GM12864 (cell line): Measurements from ENCODE around the gene TMEM170B.
A peak's percentile ranks its signal among the peaks of the same experiment; 100 is the strongest.

ENCODE experiments used
- DNase-seq: peaks from one replicate; pipeline ENCODE4 v3.0.0-alpha.2; 2011; ENCODE audit warnings: low read depth
- H3K4me3 ChIP-seq: 2 replicates; pipeline ENCODE4 v1.5.1; 2011; ENCODE audit warnings: mild to moderate bottlenecking, low read depth, low read length, control low read depth
- TF ChIP-seq, protein P1 (sequence below): IDR thresholded peaks from 2 replicates; pipeline ENCODE4 v1.5.1; 2011; ENCODE audit warnings: low read depth, mild to moderate bottlenecking, moderate library complexity, low read length, control low read depth, inconsistent platforms; ENCODE audit errors: missing control alignments

The TMEM170B gene

GRCh38 chr6:11614534-11615213 is 77.1 kb downstream of the TMEM170B start:
- DNase-seq, result no peak
- TF ChIP-seq, protein P1, sequence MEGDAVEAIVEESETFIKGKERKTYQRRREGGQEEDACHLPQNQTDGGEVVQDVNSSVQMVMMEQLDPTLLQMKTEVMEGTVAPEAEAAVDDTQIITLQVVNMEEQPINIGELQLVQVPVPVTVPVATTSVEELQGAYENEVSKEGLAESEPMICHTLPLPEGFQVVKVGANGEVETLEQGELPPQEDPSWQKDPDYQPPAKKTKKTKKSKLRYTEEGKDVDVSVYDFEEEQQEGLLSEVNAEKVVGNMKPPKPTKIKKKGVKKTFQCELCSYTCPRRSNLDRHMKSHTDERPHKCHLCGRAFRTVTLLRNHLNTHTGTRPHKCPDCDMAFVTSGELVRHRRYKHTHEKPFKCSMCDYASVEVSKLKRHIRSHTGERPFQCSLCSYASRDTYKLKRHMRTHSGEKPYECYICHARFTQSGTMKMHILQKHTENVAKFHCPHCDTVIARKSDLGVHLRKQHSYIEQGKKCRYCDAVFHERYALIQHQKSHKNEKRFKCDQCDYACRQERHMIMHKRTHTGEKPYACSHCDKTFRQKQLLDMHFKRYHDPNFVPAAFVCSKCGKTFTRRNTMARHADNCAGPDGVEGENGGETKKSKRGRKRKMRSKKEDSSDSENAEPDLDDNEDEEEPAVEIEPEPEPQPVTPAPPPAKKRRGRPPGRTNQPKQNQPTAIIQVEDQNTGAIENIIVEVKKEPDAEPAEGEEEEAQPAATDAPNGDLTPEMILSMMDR, result no peak
- H3K4me3 ChIP-seq, result no peak overlapping the region

DNA sequence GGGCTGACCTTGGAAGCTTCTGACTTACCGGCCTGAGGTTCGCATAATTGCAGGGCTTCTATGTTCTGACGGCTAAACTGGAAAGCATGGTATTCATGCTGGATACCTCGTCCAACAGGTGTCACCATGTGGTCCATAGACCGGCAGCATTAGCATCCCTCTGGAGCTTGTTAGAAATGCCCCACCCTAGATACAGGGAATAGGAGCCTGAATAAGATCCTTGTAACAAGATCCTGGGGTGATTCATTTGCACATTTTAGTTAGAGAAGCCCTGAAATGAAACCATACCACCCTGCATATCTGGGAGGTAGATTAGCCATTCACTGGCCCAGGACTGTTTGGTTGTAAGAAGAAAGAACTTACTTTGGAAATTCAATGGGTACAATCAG is 77.7 kb downstream of the TMEM170B start:
- no peak overlapping the region for H3K4me3 ChIP-seq
- TF ChIP-seq, protein P1, result no peak
- DNase-seq, result no peak

DNA sequence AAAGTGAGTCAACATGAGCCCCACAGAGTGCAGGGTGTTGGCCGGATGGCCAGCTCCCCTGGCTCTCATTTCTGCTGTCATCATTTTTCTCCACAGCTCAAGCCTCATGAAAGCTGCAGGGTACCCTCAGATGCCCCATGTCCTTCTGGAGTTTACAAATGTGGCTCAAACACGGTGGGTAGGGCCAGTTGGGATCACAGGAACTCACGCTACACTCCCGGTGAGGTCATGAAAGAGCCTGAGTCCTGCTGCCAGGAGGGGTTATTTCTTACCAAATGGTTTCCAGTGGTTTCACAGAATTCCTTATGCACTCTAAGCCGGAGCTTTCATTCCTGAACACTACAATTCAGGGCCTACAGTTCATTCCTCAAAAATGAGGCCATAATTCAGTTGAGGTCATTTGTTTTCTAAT is 78.7 kb downstream of the TMEM170B start:
- DNase-seq, result no peak
- TF ChIP-seq, protein P1, result no peak
- no peak overlapping the region for H3K4me3 ChIP-seq

- H3K4me3 ChIP-seq, result no peak overlapping the region
- DNase-seq, result no peak
- TF ChIP-seq, protein P1, result peak; percentile 43
Observed at GRCh38 chr6:11618533-11618932, 81.0 kb downstream of the TMEM170B start.

DNA sequence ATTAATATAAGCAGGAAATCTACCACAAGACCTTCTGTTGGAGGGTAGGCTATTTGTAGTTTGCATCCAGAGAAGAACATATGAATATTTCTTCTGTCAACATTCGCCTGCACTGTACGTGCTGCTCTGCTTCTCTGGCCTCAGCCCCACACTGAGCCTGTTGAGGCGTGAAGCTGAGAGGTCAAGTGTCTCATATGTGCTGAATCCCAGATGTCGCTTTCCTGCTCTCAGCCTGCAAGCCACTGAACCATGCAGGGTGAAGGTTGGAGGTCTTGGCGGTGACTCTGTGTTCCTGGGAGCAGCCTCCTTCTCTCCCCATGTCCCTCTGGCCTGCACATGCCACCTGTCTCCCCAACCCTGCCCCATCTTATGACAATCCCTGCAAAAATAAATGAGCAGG is 83.6 kb downstream of the TMEM170B start:
- no peak for DNase-seq
- TF ChIP-seq, protein P1, result no peak

GRCh38 chr6:11622156-11622555 is 84.6 kb downstream of the TMEM170B start:
- no peak for DNase-seq
- TF ChIP-seq, protein P1, result no peak
- H3K4me3 ChIP-seq, result no peak overlapping the region

More for the DNA sequence above, 83.6 kb downstream of the TMEM170B start:
- no peak overlapping the region for H3K4me3 ChIP-seq

DNA sequence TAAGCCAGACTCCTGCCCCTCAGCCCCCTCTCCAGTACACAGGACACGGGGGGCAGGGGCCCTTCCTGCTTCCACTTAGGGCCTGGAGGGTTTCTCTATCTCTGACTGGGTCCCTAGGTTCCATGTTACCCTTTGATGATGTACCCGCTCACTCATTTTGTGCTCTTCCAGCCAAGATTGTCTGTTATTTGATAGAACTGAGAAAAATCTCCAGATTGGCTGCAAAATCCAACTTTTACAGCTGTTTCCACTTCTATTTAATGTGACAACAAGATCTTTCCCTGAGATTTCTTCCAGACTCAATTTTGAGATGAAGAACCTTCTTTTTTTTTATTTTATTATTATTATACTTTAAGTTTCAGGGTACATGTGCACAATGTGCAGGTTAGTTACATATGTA is 85.7 kb downstream of the TMEM170B start:
- TF ChIP-seq, protein P1, result no peak
- no peak overlapping the region for H3K4me3 ChIP-seq
- DNase-seq, result no peak
